H1 (cell line): ENCODE measurements around the gene LAT. TPM values are rescaled to one million over a fixed set of nuclear protein-coding genes. Genes with fewer than 3 reads are reported as not detected.

Experiments
- CBX5 ChIP-seq: fragments of 300-800, 300-1000 bp; sonication (generic); IDR thresholded peaks from 2 replicates; pipeline ENCODE4 v1.7.1; 2016; ENCODE audit warnings: antibody characterized with exemption, low read length, low read depth
- KDM1A ChIP-seq: fragments of 200-600, 300-600 bp; sonication (generic); IDR thresholded peaks from 2 replicates; pipeline ENCODE4 v1.7.1; 2016; ENCODE audit warnings: mild to moderate bottlenecking, low read length, borderline replicate concordance
- NRF1 ChIP-seq: IDR thresholded peaks from 2 replicates; pipeline ENCODE4 v1.6.1; 2011; ENCODE audit warnings: mild to moderate bottlenecking, low read depth, low read length, improper control_type of control experiment
- POLR2A ChIP-seq, 2 experiments: IDR thresholded peaks; 1 replicate in 1 of 2; 2 replicates in 1 of 2; pipeline ENCODE4 v1.6.1; 2011; ENCODE audit warnings: low read depth in 2 of 2, low read length in 2 of 2, mild to moderate bottlenecking in 2 of 2; ENCODE audit errors: control extremely low read depth in 1 of 2
- TAF1 ChIP-seq: IDR thresholded peaks from 2 replicates; pipeline ENCODE4 v1.6.1; 2011; ENCODE audit warnings: mild to moderate bottlenecking, low read depth, low read length
- TAF7 ChIP-seq: optimal IDR thresholded peaks from 2 replicates; pipeline ENCODE3; 2011; ENCODE audit warnings: low read depth, mild to moderate bottlenecking, inconsistent platforms, low read length, moderate library complexity, borderline replicate concordance
- TCF12 ChIP-seq: IDR thresholded peaks from 2 replicates; pipeline ENCODE4 v1.6.1; 2011; ENCODE audit warnings: low read depth, mild to moderate bottlenecking, low read length
- YY1 ChIP-seq: IDR thresholded peaks from 2 replicates; pipeline ENCODE4 v1.6.1; 2011; ENCODE audit warnings: low read depth, mild to moderate bottlenecking, low read length
- polyA plus RNA-seq, 7 experiments: library from polyadenylated mRNA; depleted of rRNA in 3 of 7; stranded (reverse) in 5 of 7; unstranded in 2 of 7; fragments of >200 nt in 5 of 7; fragments of 200-250 nt in 2 of 7; gene quantifications; 1 replicate in 5 of 7; 2 replicates in 1 of 7; 4 replicates in 1 of 7; pipeline versions ENCODE4 v1.2.1 to v1.2.3, GENCODE V29; 2011 to 2013; ENCODE audit warnings: missing spikeins in 2 of 7, mixed read lengths in 2 of 7
- total RNA-seq: library from RNA; stranded (reverse); fragmentation: NEBNext Ultra II Directional; extraction: Animal tissue kit (Norgen Biotek cat#: 25700); gene quantifications from 2 replicates; pipeline ENCODE4 v1.2.1, GENCODE V29; 2021
- TF ChIP-seq, protein P1 (sequence below): fragments of 300-600 bp; sonication (generic); IDR thresholded peaks from 2 replicates; pipeline ENCODE4 v1.7.1; 2012; ENCODE audit warnings: low read length, moderate library complexity, mild to moderate bottlenecking, inconsistent platforms; ENCODE audit not compliant: insufficient replicate concordance
- TF ChIP-seq, protein P2 (sequence below): IDR thresholded peaks from 2 replicates; pipeline ENCODE4 v1.6.1; 2012; ENCODE audit warnings: inconsistent platforms

Gene LAT
- total and polyA plus RNA-seq, 2 of the 8 experiments (the other 6 are each of a cell fraction or from before 2014, with no cell fraction given) = 2.7 to 3.4 TPM

DNA sequence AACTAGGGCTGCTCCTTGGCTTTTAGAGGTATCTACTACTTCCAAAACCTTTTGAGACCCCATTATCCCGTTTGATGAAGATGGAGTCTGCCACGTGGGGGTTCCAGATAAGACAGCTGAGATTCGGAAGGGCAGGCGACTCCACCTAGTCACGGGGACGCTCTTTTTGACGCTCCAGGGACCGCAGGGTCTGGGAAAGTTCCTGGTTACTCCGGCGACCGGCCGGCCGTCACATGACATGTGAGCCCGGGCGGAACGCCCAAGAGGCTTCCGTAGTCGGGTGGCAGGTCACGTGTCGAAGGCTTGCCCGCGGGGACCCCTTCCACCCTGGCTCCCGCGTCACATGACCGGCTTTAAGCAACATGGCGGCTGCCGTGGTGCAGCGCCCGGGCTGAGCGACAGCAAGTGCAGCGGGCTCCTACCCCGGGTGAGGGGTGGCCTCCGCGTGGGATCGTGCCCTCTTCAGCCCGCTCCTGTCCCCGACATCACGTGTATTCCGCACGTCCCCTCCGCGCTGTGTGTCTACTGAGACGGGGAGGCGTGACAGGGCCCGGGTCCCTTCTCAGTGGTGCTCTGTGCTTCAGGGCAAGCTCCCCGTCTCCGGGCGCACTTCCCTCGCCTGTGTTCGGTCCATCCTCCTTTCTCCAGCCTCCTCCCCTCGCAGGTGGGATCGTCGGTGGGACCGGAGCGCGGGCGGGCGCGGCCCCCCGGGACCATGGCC lies 10.3 kb upstream of the LAT start, which contains the start of gene SPNS1 (continued):
- peak; percentile 97 for TF ChIP-seq TAF1
- peak; percentile 82 for TF ChIP-seq TAF7
- TF ChIP-seq TCF12 = 0 out of 2 replicates have a peak, but pooled peaks have one; percentile 69
- no peak for TF ChIP-seq CBX5
- TF ChIP-seq, protein P1, sequence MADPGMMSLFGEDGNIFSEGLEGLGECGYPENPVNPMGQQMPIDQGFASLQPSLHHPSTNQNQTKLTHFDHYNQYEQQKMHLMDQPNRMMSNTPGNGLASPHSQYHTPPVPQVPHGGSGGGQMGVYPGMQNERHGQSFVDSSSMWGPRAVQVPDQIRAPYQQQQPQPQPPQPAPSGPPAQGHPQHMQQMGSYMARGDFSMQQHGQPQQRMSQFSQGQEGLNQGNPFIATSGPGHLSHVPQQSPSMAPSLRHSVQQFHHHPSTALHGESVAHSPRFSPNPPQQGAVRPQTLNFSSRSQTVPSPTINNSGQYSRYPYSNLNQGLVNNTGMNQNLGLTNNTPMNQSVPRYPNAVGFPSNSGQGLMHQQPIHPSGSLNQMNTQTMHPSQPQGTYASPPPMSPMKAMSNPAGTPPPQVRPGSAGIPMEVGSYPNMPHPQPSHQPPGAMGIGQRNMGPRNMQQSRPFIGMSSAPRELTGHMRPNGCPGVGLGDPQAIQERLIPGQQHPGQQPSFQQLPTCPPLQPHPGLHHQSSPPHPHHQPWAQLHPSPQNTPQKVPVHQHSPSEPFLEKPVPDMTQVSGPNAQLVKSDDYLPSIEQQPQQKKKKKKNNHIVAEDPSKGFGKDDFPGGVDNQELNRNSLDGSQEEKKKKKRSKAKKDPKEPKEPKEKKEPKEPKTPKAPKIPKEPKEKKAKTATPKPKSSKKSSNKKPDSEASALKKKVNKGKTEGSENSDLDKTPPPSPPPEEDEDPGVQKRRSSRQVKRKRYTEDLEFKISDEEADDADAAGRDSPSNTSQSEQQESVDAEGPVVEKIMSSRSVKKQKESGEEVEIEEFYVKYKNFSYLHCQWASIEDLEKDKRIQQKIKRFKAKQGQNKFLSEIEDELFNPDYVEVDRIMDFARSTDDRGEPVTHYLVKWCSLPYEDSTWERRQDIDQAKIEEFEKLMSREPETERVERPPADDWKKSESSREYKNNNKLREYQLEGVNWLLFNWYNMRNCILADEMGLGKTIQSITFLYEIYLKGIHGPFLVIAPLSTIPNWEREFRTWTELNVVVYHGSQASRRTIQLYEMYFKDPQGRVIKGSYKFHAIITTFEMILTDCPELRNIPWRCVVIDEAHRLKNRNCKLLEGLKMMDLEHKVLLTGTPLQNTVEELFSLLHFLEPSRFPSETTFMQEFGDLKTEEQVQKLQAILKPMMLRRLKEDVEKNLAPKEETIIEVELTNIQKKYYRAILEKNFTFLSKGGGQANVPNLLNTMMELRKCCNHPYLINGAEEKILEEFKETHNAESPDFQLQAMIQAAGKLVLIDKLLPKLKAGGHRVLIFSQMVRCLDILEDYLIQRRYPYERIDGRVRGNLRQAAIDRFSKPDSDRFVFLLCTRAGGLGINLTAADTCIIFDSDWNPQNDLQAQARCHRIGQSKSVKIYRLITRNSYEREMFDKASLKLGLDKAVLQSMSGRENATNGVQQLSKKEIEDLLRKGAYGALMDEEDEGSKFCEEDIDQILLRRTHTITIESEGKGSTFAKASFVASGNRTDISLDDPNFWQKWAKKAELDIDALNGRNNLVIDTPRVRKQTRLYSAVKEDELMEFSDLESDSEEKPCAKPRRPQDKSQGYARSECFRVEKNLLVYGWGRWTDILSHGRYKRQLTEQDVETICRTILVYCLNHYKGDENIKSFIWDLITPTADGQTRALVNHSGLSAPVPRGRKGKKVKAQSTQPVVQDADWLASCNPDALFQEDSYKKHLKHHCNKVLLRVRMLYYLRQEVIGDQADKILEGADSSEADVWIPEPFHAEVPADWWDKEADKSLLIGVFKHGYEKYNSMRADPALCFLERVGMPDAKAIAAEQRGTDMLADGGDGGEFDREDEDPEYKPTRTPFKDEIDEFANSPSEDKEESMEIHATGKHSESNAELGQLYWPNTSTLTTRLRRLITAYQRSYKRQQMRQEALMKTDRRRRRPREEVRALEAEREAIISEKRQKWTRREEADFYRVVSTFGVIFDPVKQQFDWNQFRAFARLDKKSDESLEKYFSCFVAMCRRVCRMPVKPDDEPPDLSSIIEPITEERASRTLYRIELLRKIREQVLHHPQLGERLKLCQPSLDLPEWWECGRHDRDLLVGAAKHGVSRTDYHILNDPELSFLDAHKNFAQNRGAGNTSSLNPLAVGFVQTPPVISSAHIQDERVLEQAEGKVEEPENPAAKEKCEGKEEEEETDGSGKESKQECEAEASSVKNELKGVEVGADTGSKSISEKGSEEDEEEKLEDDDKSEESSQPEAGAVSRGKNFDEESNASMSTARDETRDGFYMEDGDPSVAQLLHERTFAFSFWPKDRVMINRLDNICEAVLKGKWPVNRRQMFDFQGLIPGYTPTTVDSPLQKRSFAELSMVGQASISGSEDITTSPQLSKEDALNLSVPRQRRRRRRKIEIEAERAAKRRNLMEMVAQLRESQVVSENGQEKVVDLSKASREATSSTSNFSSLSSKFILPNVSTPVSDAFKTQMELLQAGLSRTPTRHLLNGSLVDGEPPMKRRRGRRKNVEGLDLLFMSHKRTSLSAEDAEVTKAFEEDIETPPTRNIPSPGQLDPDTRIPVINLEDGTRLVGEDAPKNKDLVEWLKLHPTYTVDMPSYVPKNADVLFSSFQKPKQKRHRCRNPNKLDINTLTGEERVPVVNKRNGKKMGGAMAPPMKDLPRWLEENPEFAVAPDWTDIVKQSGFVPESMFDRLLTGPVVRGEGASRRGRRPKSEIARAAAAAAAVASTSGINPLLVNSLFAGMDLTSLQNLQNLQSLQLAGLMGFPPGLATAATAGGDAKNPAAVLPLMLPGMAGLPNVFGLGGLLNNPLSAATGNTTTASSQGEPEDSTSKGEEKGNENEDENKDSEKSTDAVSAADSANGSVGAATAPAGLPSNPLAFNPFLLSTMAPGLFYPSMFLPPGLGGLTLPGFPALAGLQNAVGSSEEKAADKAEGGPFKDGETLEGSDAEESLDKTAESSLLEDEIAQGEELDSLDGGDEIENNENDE = no peak
- TF ChIP-seq POLR2A (IDR thresholded peaks at IDR 0.05; ENCODE audit: control extremely low read depth in 1 of 2, low read depth in 2 of 2, low read length in 2 of 2) = peak in 1 of 2 experiments; percentile 82; a peak in 2 of 3 replicates
- no peak for TF ChIP-seq KDM1A
- TF ChIP-seq, protein P2, sequence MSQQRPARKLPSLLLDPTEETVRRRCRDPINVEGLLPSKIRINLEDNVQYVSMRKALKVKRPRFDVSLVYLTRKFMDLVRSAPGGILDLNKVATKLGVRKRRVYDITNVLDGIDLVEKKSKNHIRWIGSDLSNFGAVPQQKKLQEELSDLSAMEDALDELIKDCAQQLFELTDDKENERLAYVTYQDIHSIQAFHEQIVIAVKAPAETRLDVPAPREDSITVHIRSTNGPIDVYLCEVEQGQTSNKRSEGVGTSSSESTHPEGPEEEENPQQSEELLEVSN = peak; percentile 70
- peak; percentile 98 for TF ChIP-seq YY1
- TF ChIP-seq NRF1 = 0 out of 2 replicates have a peak, but pooled peaks have one; percentile 5
